GM10847 (cell line): ENCODE data around the gene PRDM16.

ENCODE experiments used
- POLR2A ChIP-seq: IDR thresholded peaks from 2 replicates; pipeline ENCODE4 v1.6.1; 2011; ENCODE audit not compliant: insufficient read length; ENCODE audit errors: extremely low read depth

Gene PRDM16

DNA sequence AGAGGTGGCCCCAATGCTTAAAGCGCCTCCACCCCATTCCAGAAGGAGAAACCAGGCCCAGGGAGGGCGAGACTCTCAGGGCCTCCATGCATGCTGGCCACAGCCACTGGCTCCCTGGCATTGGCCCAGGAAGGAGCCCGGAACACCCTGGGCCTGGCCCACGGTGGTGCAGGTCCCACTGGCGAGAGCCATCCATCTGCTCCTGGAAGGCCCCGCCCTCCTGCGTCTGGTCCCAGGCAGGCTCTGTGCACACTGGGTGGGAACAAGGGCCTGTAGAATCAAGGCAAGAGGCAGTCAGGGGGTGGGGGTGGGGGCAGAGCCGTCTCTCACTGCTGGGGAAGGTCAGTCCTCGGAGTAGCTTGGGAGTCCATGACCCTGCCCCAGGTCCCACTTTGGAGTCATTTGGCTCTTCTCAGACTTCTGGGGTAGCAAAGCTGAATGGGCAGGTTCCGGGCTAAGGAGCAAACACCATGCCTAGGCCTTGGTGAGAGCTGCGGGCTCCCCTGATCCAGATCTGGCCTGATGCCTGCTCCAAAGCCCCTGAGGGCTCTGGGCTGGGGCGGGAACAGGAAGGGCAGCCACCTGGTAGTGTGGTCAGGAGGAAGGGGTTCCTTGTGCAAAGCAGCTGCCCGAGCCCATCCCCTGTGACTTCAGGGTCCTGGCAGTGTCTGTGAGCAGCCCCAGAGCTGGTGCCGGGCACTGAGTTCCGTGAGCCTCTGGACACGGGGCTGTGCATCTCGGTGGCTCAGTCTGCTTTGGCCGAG, 278.4 kb downstream of the PRDM16 start:
- no peak for TF ChIP-seq POLR2A

GRCh38 chr1:3348196-3348865, 279.3 kb downstream of the PRDM16 start:
- TF ChIP-seq POLR2A: no peak

- no peak for TF ChIP-seq POLR2A
These were observed 280.4 kb downstream of the PRDM16 start for GRCh38 chr1:3349161-3349967.

DNA sequence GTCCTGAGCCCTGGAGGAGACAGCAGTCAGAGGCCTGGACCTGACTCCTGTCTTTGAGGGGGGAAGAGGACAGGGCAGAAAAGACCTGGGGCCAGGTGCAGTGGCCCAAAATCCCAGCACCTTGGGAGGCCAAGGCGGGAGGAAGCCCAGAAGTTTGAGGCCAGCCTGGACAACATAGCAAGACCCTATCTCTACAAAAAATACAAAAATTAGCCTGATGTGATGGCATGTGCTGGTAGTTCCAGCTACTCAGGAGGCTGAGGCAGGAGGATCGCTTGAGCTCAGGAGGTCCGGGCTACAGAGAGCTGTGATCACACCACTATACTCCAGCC, 280.9 kb downstream of the PRDM16 start:
- TF ChIP-seq POLR2A: no peak

DNA sequence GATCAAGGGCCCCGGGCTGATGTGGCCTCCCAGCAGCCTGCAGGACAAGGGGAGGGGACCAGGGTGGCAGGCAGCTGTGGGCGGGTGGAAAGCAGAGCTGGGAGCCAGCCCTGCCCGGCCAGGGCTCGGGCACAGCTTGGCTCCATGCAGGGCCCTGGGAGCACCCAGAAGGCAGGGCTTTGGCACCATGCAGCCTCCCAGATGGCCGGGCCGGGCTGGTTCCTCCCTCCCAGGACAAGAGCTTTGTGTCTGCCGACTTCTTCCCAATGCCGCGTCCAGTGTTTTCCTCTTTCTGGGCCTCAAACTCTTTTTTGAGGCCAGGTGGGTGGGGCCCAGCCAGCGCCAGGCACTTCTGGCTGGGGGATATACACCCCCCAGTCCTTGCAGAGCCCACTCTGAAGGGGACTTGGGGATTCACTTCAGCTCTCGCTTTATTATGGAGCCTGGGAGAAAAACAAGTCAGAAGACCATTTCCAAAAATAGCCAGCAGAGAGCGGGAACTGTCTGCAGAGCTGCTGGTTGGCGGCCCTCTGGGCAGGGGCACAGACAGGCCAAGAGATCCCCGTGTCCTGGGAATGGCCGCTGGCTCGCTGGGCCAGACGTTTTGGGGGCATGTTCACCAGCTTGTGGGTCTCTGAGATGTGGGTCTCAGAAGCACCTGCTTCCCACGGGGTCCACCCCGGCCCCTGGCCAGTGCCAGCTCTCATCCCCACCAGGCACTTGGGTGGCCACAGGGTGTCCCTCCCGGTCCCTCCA, 281.7 kb downstream of the PRDM16 start:
- no peak for TF ChIP-seq POLR2A

DNA sequence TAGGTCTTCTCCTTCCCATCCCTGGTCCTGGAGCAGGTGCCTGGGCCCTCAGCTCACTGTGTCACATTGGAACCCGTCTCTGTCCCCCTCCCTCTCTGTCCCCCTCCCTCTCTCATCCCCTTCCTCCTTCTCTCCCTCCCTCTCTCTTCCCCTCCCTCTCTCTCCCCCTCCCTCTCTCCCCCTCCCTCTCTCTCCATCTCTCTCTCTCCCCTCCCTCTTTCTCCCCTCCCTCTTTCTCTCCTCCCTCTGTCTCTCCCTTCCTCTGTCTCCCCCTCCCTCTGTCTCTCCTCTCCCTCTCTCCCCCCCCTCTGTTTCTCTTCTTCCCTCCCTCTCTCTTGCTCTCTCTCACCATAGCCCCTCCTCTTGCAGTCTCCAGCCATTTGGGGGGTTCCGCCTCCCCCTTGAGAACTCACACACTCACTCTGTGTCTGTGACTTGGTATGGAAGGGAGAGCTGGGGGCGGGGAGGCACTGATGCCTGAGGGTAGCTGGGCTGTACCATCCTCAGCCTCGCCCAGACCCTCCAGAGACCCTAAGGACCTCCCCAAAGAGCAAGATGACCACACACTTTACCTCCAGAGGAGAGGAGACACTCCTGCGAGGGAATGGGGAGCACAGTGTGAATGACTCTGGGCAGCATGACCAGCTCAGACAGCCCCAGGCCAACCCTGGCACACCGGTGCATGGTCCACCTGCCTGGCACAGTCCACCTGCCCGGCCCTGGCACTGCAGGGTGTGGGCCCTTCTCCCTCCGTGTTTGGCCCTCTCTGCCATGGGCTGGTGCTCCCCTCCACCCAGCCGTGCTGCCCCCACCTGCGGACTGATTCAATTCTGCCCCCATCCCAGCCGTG, 282.7 kb downstream of the PRDM16 start:
- TF ChIP-seq POLR2A: no peak

- no peak for TF ChIP-seq POLR2A
These were observed 283.4 kb downstream of the PRDM16 start for GRCh38 chr1:3352299-3352951.

- no peak for TF ChIP-seq POLR2A
These were observed 283.9 kb downstream of the PRDM16 start for GRCh38 chr1:3352952-3353331.

DNA sequence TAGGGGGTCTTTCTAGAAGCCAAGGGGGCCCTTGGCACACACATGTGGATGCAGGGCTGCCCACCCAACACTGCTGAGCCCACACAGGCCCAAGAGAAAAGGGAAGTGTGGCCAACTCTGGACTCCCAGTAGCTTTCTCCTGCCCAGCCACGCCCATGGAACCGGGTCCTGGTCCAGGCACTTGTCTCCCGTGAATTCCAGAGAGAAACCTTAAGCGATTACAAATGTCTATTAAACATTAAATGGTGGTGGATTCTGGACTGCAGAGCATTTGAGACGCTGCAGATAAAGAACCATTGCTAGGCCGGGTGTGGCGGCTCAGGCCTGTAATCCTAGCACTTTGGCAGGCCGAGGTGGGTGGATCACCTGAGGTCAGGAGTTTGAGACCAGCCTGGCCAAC, 284.9 kb downstream of the PRDM16 start:
- TF ChIP-seq POLR2A: no peak

DNA sequence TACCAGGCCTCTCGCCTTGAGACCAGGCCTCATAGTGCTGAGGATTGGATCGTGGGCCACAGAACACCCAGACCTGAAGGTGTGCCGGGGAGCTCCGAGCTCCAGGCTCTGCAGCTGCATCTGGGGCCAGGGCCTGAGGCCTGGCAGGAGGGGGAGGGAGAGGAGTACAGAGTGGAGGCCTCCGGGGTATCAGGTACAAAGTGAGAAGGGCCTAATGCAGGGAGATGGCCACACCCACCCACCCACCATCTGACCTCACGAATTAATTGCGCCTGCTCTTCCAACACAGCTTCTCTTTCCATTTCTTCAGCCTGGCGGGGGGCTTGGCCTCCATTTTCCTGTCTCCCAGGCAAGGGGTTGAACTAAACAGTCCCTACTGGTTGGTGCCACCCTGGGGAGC, 286.1 kb downstream of the PRDM16 start:
- TF ChIP-seq POLR2A: no peak

DNA sequence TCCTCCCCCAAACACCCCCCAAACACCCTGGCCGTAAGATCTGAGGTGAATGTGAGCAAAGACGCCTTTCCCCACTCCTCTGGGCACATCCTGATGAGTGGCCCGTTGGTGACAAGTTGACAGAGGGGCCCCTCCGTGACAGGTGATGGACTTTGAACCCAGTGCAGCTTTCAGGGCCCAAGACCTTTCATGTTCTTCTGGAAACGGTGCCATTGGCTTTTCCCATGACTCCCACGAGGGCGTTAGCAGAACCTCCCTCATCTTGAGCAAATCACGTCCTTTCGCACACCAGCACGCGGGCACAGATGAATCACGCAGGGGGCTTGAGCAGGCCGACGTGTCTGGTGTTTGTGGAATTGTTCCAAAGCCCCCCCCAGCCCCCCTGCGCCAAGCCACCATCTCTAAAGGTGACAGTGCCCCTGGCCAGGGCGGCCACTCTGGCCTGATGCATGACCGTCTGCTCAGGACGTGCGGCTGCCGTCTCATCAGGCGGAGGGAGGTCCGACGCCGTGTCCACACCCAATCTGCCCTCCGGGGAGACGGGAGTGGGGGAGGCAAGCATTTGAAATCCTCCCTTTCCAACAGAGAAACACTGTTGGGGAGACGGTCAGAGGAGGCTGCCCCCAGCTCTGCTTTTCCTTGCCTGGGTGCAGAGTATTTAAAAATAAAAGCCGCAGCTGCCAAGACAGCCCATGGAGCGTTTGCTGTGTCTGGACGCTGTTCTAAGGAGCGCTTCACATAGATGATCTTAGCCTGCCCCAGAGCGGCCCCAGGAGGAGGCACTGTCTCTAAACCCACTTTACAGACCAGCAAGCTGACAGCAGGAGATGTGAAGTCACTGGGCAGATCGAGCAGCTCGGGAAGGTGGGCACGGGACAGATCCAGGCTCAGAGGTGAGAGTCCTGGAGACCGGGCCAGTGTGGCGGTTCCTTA, 287.2 kb downstream of the PRDM16 start:
- no peak for TF ChIP-seq POLR2A

- no peak for TF ChIP-seq POLR2A
These were observed 287.9 kb downstream of the PRDM16 start for GRCh38 chr1:3356827-3357460.
